ENCODE data around the gene BICD1. TPM values are rescaled to one million over a fixed set of nuclear protein-coding genes. Genes with fewer than 3 reads are reported as not detected.
A peak's percentile ranks its signal among the peaks of the same experiment; 100 is the strongest.

BICD1 gene
- polyA plus RNA-seq, 2 of the 4 experiments (the other 2 are of a cell fraction): 13.0 to 24.3 TPM

DNA sequence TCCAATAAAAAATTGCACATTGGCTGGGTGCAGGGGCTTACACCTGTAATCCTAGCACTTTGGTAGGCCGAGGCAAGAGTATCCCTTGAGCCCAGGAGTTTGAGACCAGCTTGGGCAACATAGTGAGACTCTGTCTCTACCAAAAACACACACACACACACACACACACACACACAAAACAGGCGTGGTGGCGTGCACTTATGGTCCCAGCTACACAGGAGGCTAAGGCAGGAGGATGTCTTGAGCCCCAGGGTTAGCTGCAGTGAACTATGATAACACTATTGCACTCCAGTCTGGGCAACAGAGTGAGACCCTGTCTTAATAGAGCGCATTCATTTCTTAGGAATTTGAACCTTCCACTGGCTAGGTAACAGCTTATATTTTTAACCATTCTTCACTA lies 42.9 kb upstream of the BICD1 start (continued):
- TF ChIP-seq, protein P1, sequence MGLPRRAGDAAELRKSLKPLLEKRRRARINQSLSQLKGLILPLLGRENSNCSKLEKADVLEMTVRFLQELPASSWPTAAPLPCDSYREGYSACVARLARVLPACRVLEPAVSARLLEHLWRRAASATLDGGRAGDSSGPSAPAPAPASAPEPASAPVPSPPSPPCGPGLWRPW (IDR thresholded peaks at IDR 0.05): no peak
- no peak for TF ChIP-seq TFCP2L1 (CRISPR knock-in tag; IDR thresholded peaks at IDR 0.05)
- no peak for TF ChIP-seq SMC3 (IDR thresholded peaks at IDR 0.05)
- no peak for TF ChIP-seq CBX2 (IDR thresholded peaks at IDR 0.05; ENCODE audit: borderline replicate concordance, low read depth)
- TF ChIP-seq HOXB13 (CRISPR knock-in tag; IDR thresholded peaks at IDR 0.05; ENCODE audit: low read depth): no peak
- TF ChIP-seq SREBF2 (IDR thresholded peaks at IDR 0.05): no peak

DNA sequence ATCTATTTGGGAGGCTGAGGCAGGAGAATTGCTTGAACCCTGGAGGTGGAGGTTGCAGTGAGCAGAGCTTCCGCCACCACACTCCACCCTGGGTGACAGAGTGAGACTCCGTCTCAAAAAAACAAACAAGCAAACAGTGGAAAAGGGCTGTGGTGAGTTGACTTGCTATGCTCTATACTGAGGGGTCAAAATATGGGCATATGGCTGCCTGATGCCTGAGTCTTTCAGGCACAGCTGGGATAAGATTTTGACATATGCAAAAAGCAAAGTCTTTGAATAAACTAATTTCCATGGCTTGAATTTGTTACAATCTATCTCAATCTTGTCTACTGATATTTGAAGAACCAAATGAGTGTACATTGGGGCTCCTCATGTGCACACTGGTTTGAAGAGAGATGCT lies 40.4 kb upstream of the BICD1 start:
- FAIRE-seq: no peak

GRCh38 chr12:32069071-32069470 lies 37.6 kb upstream of the BICD1 start:
- TF ChIP-seq, protein P2, sequence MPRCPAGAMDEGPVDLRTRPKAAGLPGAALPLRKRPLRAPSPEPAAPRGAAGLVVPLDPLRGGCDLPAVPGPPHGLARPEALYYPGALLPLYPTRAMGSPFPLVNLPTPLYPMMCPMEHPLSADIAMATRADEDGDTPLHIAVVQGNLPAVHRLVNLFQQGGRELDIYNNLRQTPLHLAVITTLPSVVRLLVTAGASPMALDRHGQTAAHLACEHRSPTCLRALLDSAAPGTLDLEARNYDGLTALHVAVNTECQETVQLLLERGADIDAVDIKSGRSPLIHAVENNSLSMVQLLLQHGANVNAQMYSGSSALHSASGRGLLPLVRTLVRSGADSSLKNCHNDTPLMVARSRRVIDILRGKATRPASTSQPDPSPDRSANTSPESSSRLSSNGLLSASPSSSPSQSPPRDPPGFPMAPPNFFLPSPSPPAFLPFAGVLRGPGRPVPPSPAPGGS (IDR thresholded peaks at IDR 0.05): no peak
- TF ChIP-seq, protein P1 (IDR thresholded peaks at IDR 0.05): no peak
- no peak for TF ChIP-seq EP300 (IDR thresholded peaks at IDR 0.05)
- TF ChIP-seq MAZ (IDR thresholded peaks at IDR 0.05; ENCODE audit: borderline replicate concordance, low read depth, low read length): no peak
- no peak for TF ChIP-seq BHLHE40 (IDR thresholded peaks at IDR 0.05; ENCODE audit: low read depth, low read length)
- no peak for TF ChIP-seq FOSL2 (IDR thresholded peaks at IDR 0.05)
- TF ChIP-seq FOSL2 (CRISPR knock-in tag; IDR thresholded peaks at IDR 0.05): no peak
- no peak for TF ChIP-seq JUNB (IDR thresholded peaks at IDR 0.05)
- no peak for TF ChIP-seq CBX8 (IDR thresholded peaks at IDR 0.05)
- TF ChIP-seq MAX (IDR thresholded peaks at IDR 0.05): no peak
- TF ChIP-seq FOXS1 (CRISPR knock-in tag; IDR thresholded peaks at IDR 0.05): no peak
- TF ChIP-seq, protein P3, sequence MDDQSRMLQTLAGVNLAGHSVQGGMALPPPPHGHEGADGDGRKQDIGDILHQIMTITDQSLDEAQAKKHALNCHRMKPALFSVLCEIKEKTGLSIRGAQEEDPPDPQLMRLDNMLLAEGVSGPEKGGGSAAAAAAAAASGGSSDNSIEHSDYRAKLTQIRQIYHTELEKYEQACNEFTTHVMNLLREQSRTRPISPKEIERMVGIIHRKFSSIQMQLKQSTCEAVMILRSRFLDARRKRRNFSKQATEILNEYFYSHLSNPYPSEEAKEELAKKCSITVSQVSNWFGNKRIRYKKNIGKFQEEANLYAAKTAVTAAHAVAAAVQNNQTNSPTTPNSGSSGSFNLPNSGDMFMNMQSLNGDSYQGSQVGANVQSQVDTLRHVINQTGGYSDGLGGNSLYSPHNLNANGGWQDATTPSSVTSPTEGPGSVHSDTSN (IDR thresholded peaks at IDR 0.05): no peak
- no peak for TF ChIP-seq TP53 (CRISPR knock-in tag; IDR thresholded peaks at IDR 0.05)
- ATAC-seq (peak in 1 of 2 experiments; percentile 79; a peak in 3 of 6 replicates), FAIRE-seq (peak; percentile 61), DNase-seq (ENCODE audit: low read depth in 1 of 2, low spot score in 1 of 2) (peak; percentile 15 to 59)
- Histone ChIP-seq H3K4me2 (peak overlapping the region; percentile 57), H3K9me3 (no peaks in the 10 kb centered on the region), H3K4me1 (peaks cover 22% of the 10 kb centered on the region), H3K4me3 (no peak overlapping the region), H3K27ac (peak overlapping the region; percentile 54 to 67)
- 4% methylated on average over 3 of the region's 3 CpGs for whole genome bisulfite sequencing (ENCODE audit: missing lambda C conversion rate)
- POLR2A ChIA-PET: no interaction called here
- CTCF ChIA-PET: interaction anchor here (0.6 to 0.9 kb wide), 3 partner anchors 9 to 573 kb away, joined by 4 to 5 read pairs (median 4); no protein-coding TSS in a partner anchor

More for the DNA sequence above, 40.4 kb upstream of the BICD1 start:
- no peak overlapping the region for H3K4me2 ChIP-seq
- CTCF ChIA-PET: interaction anchor here (1.0 kb wide), 1 partner anchor 40 kb away, joined by 3 read pairs; the partner anchor contains the start of gene BICD1
- WGBS (ENCODE audit: missing lambda C conversion rate): 90% methylated on average over 2 of the region's 2 CpGs
- no peak for DNase-seq (ENCODE audit: low read depth in 1 of 2, low spot score in 1 of 2)
- no peak overlapping the region for H3K27ac ChIP-seq
- POLR2A ChIA-PET: no interaction called here
- no peak overlapping the region for H3K4me3 ChIP-seq
- TF ChIP-seq FOSL2 (IDR thresholded peaks at IDR 0.05) (no peak), FOSL2 (CRISPR knock-in tag; IDR thresholded peaks at IDR 0.05) (no peak), MYC (IDR thresholded peaks at IDR 0.05; ENCODE audit: borderline replicate concordance, low read length) (no peak), MAZ (IDR thresholded peaks at IDR 0.05; ENCODE audit: borderline replicate concordance, low read depth, low read length) (no peak), SMC3 (IDR thresholded peaks at IDR 0.05) (no peak), NFE2L2 (conservative IDR thresholded peaks at IDR 0.05; ENCODE audit: low read length) (no peak), HDAC2 (IDR thresholded peaks at IDR 0.05) (no peak), RFX5 (IDR thresholded peaks at IDR 0.05) (no peak), HOXB13 (CRISPR knock-in tag; IDR thresholded peaks at IDR 0.05; ENCODE audit: low read depth) (no peak), HOXA7 (CRISPR knock-in tag; IDR thresholded peaks at IDR 0.05) (no peak), RARB (CRISPR knock-in tag; IDR thresholded peaks at IDR 0.05) (no peak), JUNB (IDR thresholded peaks at IDR 0.05) (no peak), MAFK (IDR thresholded peaks at IDR 0.05; ENCODE audit: partially characterized antibody) (no peak)
- TF ChIP-seq, protein P4, sequence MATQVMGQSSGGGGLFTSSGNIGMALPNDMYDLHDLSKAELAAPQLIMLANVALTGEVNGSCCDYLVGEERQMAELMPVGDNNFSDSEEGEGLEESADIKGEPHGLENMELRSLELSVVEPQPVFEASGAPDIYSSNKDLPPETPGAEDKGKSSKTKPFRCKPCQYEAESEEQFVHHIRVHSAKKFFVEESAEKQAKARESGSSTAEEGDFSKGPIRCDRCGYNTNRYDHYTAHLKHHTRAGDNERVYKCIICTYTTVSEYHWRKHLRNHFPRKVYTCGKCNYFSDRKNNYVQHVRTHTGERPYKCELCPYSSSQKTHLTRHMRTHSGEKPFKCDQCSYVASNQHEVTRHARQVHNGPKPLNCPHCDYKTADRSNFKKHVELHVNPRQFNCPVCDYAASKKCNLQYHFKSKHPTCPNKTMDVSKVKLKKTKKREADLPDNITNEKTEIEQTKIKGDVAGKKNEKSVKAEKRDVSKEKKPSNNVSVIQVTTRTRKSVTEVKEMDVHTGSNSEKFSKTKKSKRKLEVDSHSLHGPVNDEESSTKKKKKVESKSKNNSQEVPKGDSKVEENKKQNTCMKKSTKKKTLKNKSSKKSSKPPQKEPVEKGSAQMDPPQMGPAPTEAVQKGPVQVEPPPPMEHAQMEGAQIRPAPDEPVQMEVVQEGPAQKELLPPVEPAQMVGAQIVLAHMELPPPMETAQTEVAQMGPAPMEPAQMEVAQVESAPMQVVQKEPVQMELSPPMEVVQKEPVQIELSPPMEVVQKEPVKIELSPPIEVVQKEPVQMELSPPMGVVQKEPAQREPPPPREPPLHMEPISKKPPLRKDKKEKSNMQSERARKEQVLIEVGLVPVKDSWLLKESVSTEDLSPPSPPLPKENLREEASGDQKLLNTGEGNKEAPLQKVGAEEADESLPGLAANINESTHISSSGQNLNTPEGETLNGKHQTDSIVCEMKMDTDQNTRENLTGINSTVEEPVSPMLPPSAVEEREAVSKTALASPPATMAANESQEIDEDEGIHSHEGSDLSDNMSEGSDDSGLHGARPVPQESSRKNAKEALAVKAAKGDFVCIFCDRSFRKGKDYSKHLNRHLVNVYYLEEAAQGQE (IDR thresholded peaks at IDR 0.05): no peak
- H3K4me1 ChIP-seq: peaks cover 22% of the 10 kb centered on the region
- no peaks in the 10 kb centered on the region for H3K9me3 ChIP-seq
- no peak for ATAC-seq
